ENCODE measurements around the gene P3H4. TPM values are rescaled to one million over a fixed set of nuclear protein-coding genes. Genes with fewer than 3 reads are reported as not detected.

Gene P3H4
- total RNA-seq, 1 experiment from 2014 or later = 16.9 TPM

- Histone ChIP-seq H3K4me3 (no peak overlapping the region), H3K27ac (no peak overlapping the region), H3K36me3 (no peaks in the 10 kb centered on the region), H3K27me3 (no peaks in the 10 kb centered on the region), H3K9me3 (replicated peaks) (no peaks in the 10 kb centered on the region), H3K4me1 (peaks cover 39% of the 10 kb centered on the region)
- no peak for DNase-seq
These were observed 39.1 kb downstream of the P3H4 start for GRCh38 chr17:41772586-41773189.

GRCh38 chr17:41772218-41772585 is 39.5 kb downstream of the P3H4 start:
- H3K4me3 ChIP-seq = no peak overlapping the region
- H3K27ac ChIP-seq = no peak overlapping the region
- H3K4me1 ChIP-seq = peaks cover 36% of the 10 kb centered on the region
- no peaks in the 10 kb centered on the region for H3K27me3 ChIP-seq
- no peak for DNase-seq
- H3K9me3 ChIP-seq (replicated peaks) = no peaks in the 10 kb centered on the region
- no peaks in the 10 kb centered on the region for H3K36me3 ChIP-seq

- H3K4me1 ChIP-seq = peaks cover 30% of the 10 kb centered on the region
- no peaks in the 10 kb centered on the region for H3K36me3 ChIP-seq
- no peaks in the 10 kb centered on the region for H3K9me3 ChIP-seq (replicated peaks)
- no peak overlapping the region for H3K4me3 ChIP-seq
- no peak for DNase-seq
- H3K27ac ChIP-seq = no peak overlapping the region
- no peaks in the 10 kb centered on the region for H3K27me3 ChIP-seq
These were observed 40.2 kb downstream of the P3H4 start for GRCh38 chr17:41771389-41772206.

DNA sequence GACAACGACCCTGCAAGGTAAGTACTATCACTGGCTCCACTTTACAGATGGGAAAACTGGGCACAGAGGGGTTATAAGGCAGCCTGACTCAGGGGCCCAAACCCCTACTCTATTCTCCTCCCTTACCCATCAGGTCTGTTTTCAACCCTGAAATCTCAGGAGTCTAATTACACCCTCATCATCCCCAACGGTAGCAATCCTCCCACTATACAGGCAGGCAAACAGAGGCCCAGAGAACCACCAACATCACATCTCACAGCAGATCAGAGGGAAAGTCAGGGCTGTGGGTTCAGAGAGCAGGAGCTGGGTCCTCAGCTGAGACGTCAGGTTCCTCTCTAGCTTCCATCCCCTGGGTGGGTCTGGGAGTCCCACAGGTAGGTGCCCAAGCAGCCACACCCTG is 41.8 kb downstream of the P3H4 start:
- Histone ChIP-seq H3K4me3 (no peak overlapping the region), H3K27me3 (no peaks in the 10 kb centered on the region), H3K36me3 (no peaks in the 10 kb centered on the region), H3K9me3 (replicated peaks) (no peaks in the 10 kb centered on the region), H3K4me1 (peaks cover 15% of the 10 kb centered on the region), H3K27ac (no peak overlapping the region)
- DNase-seq = no peak

DNA sequence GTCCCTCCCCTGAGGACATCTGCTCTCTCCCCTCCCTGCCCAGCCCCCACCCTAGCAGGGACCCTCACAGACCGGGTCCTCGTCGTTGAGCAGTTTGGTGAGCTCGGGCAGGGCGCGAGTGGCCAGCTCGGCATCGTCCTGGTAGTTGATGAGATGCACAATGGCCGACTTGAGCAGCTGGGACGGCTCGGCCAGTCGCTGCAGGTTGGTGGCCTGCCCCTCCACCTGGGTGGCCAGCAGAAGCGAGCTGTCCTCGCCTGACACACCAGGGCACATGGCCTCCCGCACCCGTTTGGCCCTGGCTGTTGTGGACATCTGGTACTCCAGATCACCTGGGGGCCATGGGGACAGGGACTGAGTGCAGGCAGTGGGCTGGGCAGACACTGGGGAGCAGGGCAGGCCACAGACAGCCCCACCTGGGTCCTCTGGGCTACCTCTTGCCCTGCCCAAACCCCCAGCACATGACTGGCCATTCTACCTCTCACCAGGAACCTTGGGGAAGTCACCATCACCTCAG is 42.3 kb downstream of the P3H4 start:
- peaks cover 15% of the 10 kb centered on the region for H3K4me1 ChIP-seq
- no peaks in the 10 kb centered on the region for H3K36me3 ChIP-seq

GRCh38 chr17:41768682-41769288 is 43.0 kb downstream of the P3H4 start:
- no peaks in the 10 kb centered on the region for H3K36me3 ChIP-seq
- H3K27ac ChIP-seq = no peak overlapping the region
- H3K4me3 ChIP-seq = no peak overlapping the region
- DNase-seq = no peak
- no peaks in the 10 kb centered on the region for H3K9me3 ChIP-seq (replicated peaks)
- no peaks in the 10 kb centered on the region for H3K27me3 ChIP-seq
- peaks cover 13% of the 10 kb centered on the region for H3K4me1 ChIP-seq

More for the DNA sequence above, 42.3 kb downstream of the P3H4 start:
- no peak overlapping the region for H3K27ac ChIP-seq
- no peak for DNase-seq
- H3K4me3 ChIP-seq = no peak overlapping the region
- no peaks in the 10 kb centered on the region for H3K9me3 ChIP-seq (replicated peaks)
- no peaks in the 10 kb centered on the region for H3K27me3 ChIP-seq

- no peak for DNase-seq
- Histone ChIP-seq H3K36me3 (no peaks in the 10 kb centered on the region), H3K4me1 (peaks cover 5% of the 10 kb centered on the region; the same call in 1 of the 2 replicates), H3K9me3 (replicated peaks) (no peaks in the 10 kb centered on the region), H3K27ac (no peak overlapping the region), H3K27me3 (no peaks in the 10 kb centered on the region), H3K4me3 (no peak overlapping the region)
These were observed 44.3 kb downstream of the P3H4 start for GRCh38 chr17:41767324-41768042.

GRCh38 chr17:41766135-41766534 is 45.6 kb downstream of the P3H4 start:
- DNase-seq = no peak
- no peak overlapping the region for H3K27ac ChIP-seq
- no peaks in the 10 kb centered on the region for H3K36me3 ChIP-seq
- H3K9me3 ChIP-seq (replicated peaks) = no peaks in the 10 kb centered on the region
- H3K4me1 ChIP-seq = peaks cover 5% of the 10 kb centered on the region; the same call in 1 of the 2 replicates
- no peaks in the 10 kb centered on the region for H3K27me3 ChIP-seq
- H3K4me3 ChIP-seq = no peak overlapping the region

GRCh38 chr17:41763327-41763726 is 48.4 kb downstream of the P3H4 start:
- H3K9me3 ChIP-seq (replicated peaks) = no peaks in the 10 kb centered on the region
- no peak overlapping the region for H3K27ac ChIP-seq
- H3K4me3 ChIP-seq = no peak overlapping the region
- H3K36me3 ChIP-seq = no peaks in the 10 kb centered on the region
- DNase-seq = no peak
- no peaks in the 10 kb centered on the region for H3K4me1 ChIP-seq
- no peaks in the 10 kb centered on the region for H3K27me3 ChIP-seq

GRCh38 chr17:41762841-41763240 is 48.9 kb downstream of the P3H4 start:
- no peak for DNase-seq
- no peaks in the 10 kb centered on the region for H3K4me1 ChIP-seq
- H3K9me3 ChIP-seq (replicated peaks) = no peaks in the 10 kb centered on the region
- no peaks in the 10 kb centered on the region for H3K36me3 ChIP-seq
- no peaks in the 10 kb centered on the region for H3K27me3 ChIP-seq
- no peak overlapping the region for H3K4me3 ChIP-seq
- H3K27ac ChIP-seq = no peak overlapping the region

DNA sequence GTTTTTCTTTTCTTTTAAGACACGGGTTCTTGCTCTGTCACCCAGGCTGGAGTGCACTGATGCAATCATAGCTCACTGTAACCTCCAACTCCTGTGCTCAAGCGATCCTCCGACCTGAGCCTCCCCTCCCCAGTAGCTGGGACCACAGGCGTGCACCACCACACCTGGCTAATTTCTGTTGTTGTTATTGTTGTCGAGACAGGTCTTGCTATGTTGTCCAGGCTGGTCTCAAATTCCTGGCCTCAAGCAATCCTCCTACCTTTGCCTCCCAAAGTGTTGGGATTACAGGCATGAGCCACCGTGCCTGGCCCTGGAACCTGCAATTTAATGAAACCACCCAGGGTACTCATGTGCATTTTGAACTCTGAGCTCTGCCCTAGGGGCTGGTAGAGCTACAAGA is 49.4 kb downstream of the P3H4 start:
- H3K4me1 ChIP-seq = no peaks in the 10 kb centered on the region
- no peak for DNase-seq
- H3K27me3 ChIP-seq = no peaks in the 10 kb centered on the region
- H3K4me3 ChIP-seq = no peak overlapping the region
- H3K9me3 ChIP-seq (replicated peaks) = no peaks in the 10 kb centered on the region
- no peak overlapping the region for H3K27ac ChIP-seq
- no peaks in the 10 kb centered on the region for H3K36me3 ChIP-seq

- Histone ChIP-seq H3K4me3 (no peak overlapping the region), H3K9me3 (replicated peaks) (no peaks in the 10 kb centered on the region), H3K36me3 (no peaks in the 10 kb centered on the region), H3K4me1 (no peaks in the 10 kb centered on the region), H3K27me3 (no peaks in the 10 kb centered on the region), H3K27ac (no peak overlapping the region)
- DNase-seq = no peak
These were observed 50.9 kb downstream of the P3H4 start for GRCh38 chr17:41760878-41761277.

GRCh38 chr17:41758601-41759000 is 53.1 kb downstream of the P3H4 start:
- no peak for DNase-seq
- no peaks in the 10 kb centered on the region for H3K36me3 ChIP-seq
- H3K4me3 ChIP-seq = no peak overlapping the region
- H3K27ac ChIP-seq = no peak overlapping the region
- H3K9me3 ChIP-seq (replicated peaks) = no peaks in the 10 kb centered on the region
- no peaks in the 10 kb centered on the region for H3K27me3 ChIP-seq
- H3K4me1 ChIP-seq = no peaks in the 10 kb centered on the region

DNA sequence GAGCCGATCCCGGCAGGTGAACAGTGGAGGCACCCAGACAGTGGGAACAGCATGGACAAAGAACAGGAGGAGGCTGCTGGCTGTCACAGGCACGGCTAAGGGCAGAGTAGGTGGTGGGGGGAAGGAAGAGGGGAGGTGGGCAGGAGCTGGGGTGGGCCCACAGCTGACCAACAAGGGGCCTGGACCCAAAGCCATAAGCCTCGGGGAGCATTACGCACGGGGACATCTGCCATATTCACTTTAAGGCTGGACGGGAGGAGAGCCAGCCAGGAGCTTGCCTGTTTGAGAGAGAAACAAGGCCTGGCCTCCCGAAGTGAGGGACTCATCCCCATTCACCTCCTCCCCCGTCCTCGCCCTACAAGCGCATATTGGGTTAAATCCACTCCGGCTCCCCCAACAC is 57.7 kb downstream of the P3H4 start:
- Histone ChIP-seq H3K27me3 (no peaks in the 10 kb centered on the region), H3K9me3 (replicated peaks) (no peaks in the 10 kb centered on the region), H3K4me1 (no peaks in the 10 kb centered on the region), H3K4me3 (no peak overlapping the region), H3K36me3 (no peaks in the 10 kb centered on the region), H3K27ac (no peak overlapping the region)
- no peak for DNase-seq

Measured in SJCRH30 (cell line).